Caco-2 (cell line): Measurements from ENCODE around the gene UBALD1. TPM values are rescaled to one million over a fixed set of nuclear protein-coding genes. Genes with fewer than 3 reads are reported as not detected.

Experiments used
- BruUV-seq: library from RNA; stranded (reverse); fragments of 400-500 nt; replicated peaks from 2 replicates; lab custom pipeline; 2021; lab: Mats Ljungman, UMichigan
- CTCF ChIA-PET: fragments of 300-600 bp; sonication (Branson Sonifier 250); formaldehyde crosslinking; loops from one replicate; lab custom pipeline; 2022; ENCODE audit warnings: antibody characterized with exemption; lab: Charles Lee
- POLR2A ChIA-PET: fragments of 300-600 bp; sonication (Branson Sonifier 250); formaldehyde crosslinking; loops from one replicate; lab custom pipeline; 2022; ENCODE audit warnings: antibody characterized with exemption; lab: Charles Lee
- DNase-seq, 2 experiments: peaks; one replicate each; pipeline versions ENCODE4 v3.0.0 to v3.0.0-alpha.2; 2020 to 2022
- H3K27me3 ChIP-seq: replicated peaks from 2 replicates; pipeline ENCODE4 v1.6.0; 2011; ENCODE audit warnings: low read length; ENCODE audit not compliant: control insufficient read depth, insufficient read depth
- H3K36me3 ChIP-seq: 2 replicates; pipeline ENCODE4 v1.5.1; 2011; ENCODE audit warnings: low read length; ENCODE audit not compliant: control insufficient read depth, insufficient read depth
- H3K4me1 ChIP-seq: fragments of 250-450 bp; sonication (Bioruptor Pico); 2 replicates; pipeline ENCODE4 v1.5.1; 2020; ENCODE audit warnings: mild to moderate bottlenecking
- H3K4me3 ChIP-seq: 2 replicates; pipeline ENCODE4 v1.5.1; 2011; ENCODE audit warnings: low read depth, mild to moderate bottlenecking, control low read depth, low read length
- H3K9me3 ChIP-seq: fragments of 250-450 bp; sonication (Bioruptor Pico); 2 replicates; pipeline ENCODE4 v1.5.1; 2020; ENCODE audit warnings: mild to moderate bottlenecking, moderate library complexity
- H3K27ac Mint-ChIP-seq: one replicate; pipeline ENCODE4 v1.8.0; 2022; ENCODE audit warnings: mixed read lengths; ENCODE audit not compliant: unreplicated experiment
- H3K27me3 Mint-ChIP-seq: one replicate; pipeline ENCODE4 v1.8.0; 2022; ENCODE audit warnings: mixed read lengths; ENCODE audit not compliant: insufficient read depth, unreplicated experiment
- H3K36me3 Mint-ChIP-seq: one replicate; pipeline ENCODE4 v1.8.0; 2022; ENCODE audit warnings: mild to moderate bottlenecking, mixed read lengths; ENCODE audit not compliant: insufficient read depth, unreplicated experiment
- H3K4me1 Mint-ChIP-seq: one replicate; pipeline ENCODE4 v1.8.0; 2022; ENCODE audit warnings: low read depth, mixed read lengths; ENCODE audit not compliant: unreplicated experiment
- H3K4me3 Mint-ChIP-seq: one replicate; pipeline ENCODE4 v1.8.0; 2022; ENCODE audit warnings: mild to moderate bottlenecking, moderate library complexity, mixed read lengths; ENCODE audit not compliant: unreplicated experiment
- H3K9me3 Mint-ChIP-seq: one replicate; pipeline ENCODE4 v1.8.0; 2022; ENCODE audit warnings: mixed read lengths; ENCODE audit not compliant: unreplicated experiment
- CTCF ChIP-seq, 2 experiments: fragments of 200-600 bp in 1 of 2; IDR thresholded peaks; 1 replicate in 1 of 2; 2 replicates in 1 of 2; pipeline versions ENCODE4 v1.5.1 to v1.8.0; 2011 to 2022; ENCODE audit warnings: antibody characterized with exemption in 1 of 2, control low read depth in 1 of 2, inconsistent platforms in 1 of 2, low read depth in 1 of 2, low read length in 1 of 2, mild to moderate bottlenecking in 1 of 2, moderate library complexity in 1 of 2; ENCODE audit not compliant: insufficient read depth in 1 of 2, severe bottlenecking in 1 of 2, unreplicated experiment in 1 of 2
- intact Hi-C: fragments of 100-400 bp; cut with micrococcal nuclease; formaldehyde crosslinking; loops from one replicate; pipeline ENCODE4 v1.10.0; 2022; ENCODE audit not compliant: unreplicated experiment
- total RNA-seq: library from RNA; stranded (reverse); gene quantifications from 2 replicates; pipeline ENCODE4 v1.2.3, GENCODE V29; 2022

Gene UBALD1
- total RNA-seq, 1 experiment from 2014 or later, result 32.4 TPM

GRCh38 chr16:4648917-4649316 lies 34.2 kb upstream of the UBALD1 start:
- no TSS peak for BruUV-seq
- no peaks in the 10 kb centered on the region for H3K9me3 Mint-ChIP-seq
- intact Hi-C loops, result no loop called here
- H3K4me3 Mint-ChIP-seq, result no peak overlapping the region
- peak overlapping the region; percentile 80 for H3K27ac Mint-ChIP-seq
- Histone ChIP-seq H3K4me1 (peaks cover 17% of the 10 kb centered on the region), H3K27me3 (no peaks in the 10 kb centered on the region), H3K9me3 (no peaks in the 10 kb centered on the region), H3K4me3 (no peak overlapping the region), H3K36me3 (peaks cover 2% of the 10 kb centered on the region; the same call in 1 of the 2 replicates)
- no peak for DNase-seq
- ChIA-PET POLR2A (no interaction called here), CTCF (no interaction called here)
- peaks cover 28% of the 10 kb centered on the region for H3K36me3 Mint-ChIP-seq
- TF ChIP-seq CTCF (IDR thresholded peaks at IDR 0.05; ENCODE audit: insufficient read depth in 1 of 2, low read depth in 1 of 2, low read length in 1 of 2, severe bottlenecking in 1 of 2, unreplicated experiment in 1 of 2), result no peak
- H3K27me3 Mint-ChIP-seq, result no peaks in the 10 kb centered on the region
- peaks cover 2% of the 10 kb centered on the region for H3K4me1 Mint-ChIP-seq

- no peak for DNase-seq
- Histone ChIP-seq H3K4me1 (peaks cover 3% of the 10 kb centered on the region), H3K4me3 (no peak overlapping the region), H3K27me3 (no peaks in the 10 kb centered on the region), H3K36me3 (peaks cover 2% of the 10 kb centered on the region; the same call in 1 of the 2 replicates), H3K9me3 (no peaks in the 10 kb centered on the region)
- Mint-ChIP-seq H3K4me1 (no peaks in the 10 kb centered on the region), H3K9me3 (no peaks in the 10 kb centered on the region), H3K27ac (no peak overlapping the region), H3K27me3 (no peaks in the 10 kb centered on the region), H3K36me3 (peaks cover 24% of the 10 kb centered on the region), H3K4me3 (no peak overlapping the region)
- ChIA-PET POLR2A (no interaction called here), CTCF (no interaction called here)
- intact Hi-C loops, result no loop called here
- no TSS peak for BruUV-seq
- TF ChIP-seq CTCF (IDR thresholded peaks at IDR 0.05; ENCODE audit: insufficient read depth in 1 of 2, low read depth in 1 of 2, low read length in 1 of 2, severe bottlenecking in 1 of 2, unreplicated experiment in 1 of 2), result no peak
Observed at GRCh38 chr16:4647644-4647980, 32.9 kb upstream of the UBALD1 start.

- BruUV-seq, result no TSS peak
- Histone ChIP-seq H3K4me3 (no peak overlapping the region), H3K36me3 (peaks cover 2% of the 10 kb centered on the region; the same call in 1 of the 2 replicates), H3K4me1 (no peaks in the 10 kb centered on the region), H3K27me3 (no peaks in the 10 kb centered on the region), H3K9me3 (no peaks in the 10 kb centered on the region)
- Mint-ChIP-seq H3K27ac (no peak overlapping the region), H3K9me3 (no peaks in the 10 kb centered on the region), H3K4me1 (no peaks in the 10 kb centered on the region), H3K36me3 (peaks cover 24% of the 10 kb centered on the region), H3K4me3 (no peak overlapping the region), H3K27me3 (no peaks in the 10 kb centered on the region)
- POLR2A ChIA-PET, result no interaction called here
- CTCF ChIA-PET, result no interaction called here
- no peak for DNase-seq
- intact Hi-C loops, result no loop called here
- no peak for TF ChIP-seq CTCF (IDR thresholded peaks at IDR 0.05; ENCODE audit: insufficient read depth in 1 of 2, low read depth in 1 of 2, low read length in 1 of 2, severe bottlenecking in 1 of 2, unreplicated experiment in 1 of 2)
Observed at GRCh38 chr16:4646773-4647643, 32.3 kb upstream of the UBALD1 start.
